AG04450 (cell line): ENCODE data around the gene CAPN8. TPM values are rescaled to one million over a fixed set of nuclear protein-coding genes. Genes with fewer than 3 reads are reported as not detected.

Experiments
- CTCF ChIA-PET: fragments of 300-600, 350-600 bp; formaldehyde crosslinking; extraction: SDS; loops from one replicate; lab custom pipeline; 2022; ENCODE audit warnings: antibody characterized with exemption, inconsistent platforms; lab: Charles Lee
- POLR2A ChIA-PET: fragments of 350-600 bp; formaldehyde crosslinking; extraction: SDS; loops from one replicate; lab custom pipeline; 2021; ENCODE audit warnings: antibody characterized with exemption, inconsistent platforms; lab: Yijun Ruan, JAX
- DNase-seq: peaks from one replicate; pipeline ENCODE4 v3.0.0-alpha.2; 2011; ENCODE audit warnings: low read depth, low spot score
- H3K27ac ChIP-seq: one replicate; pipeline ENCODE4 v1.5.1; 2012; ENCODE audit warnings: low read depth, low read length, control low read depth
- H3K27me3 ChIP-seq: one replicate; pipeline ENCODE4 v1.6.0; 2012; ENCODE audit warnings: low read length; ENCODE audit not compliant: control insufficient read depth, insufficient read depth
- H3K4me3 ChIP-seq: 2 replicates; pipeline ENCODE4 v1.5.1; 2011; ENCODE audit warnings: mild to moderate bottlenecking, low read depth, low read length, control low read depth
- H3K9me3 ChIP-seq: 2 replicates; pipeline ENCODE4 v1.5.1; 2012; ENCODE audit warnings: low read length; ENCODE audit not compliant: control insufficient read depth, insufficient read depth
- CTCF ChIP-seq: IDR thresholded peaks from 2 replicates; pipeline ENCODE4 v1.5.1; 2011; ENCODE audit warnings: low read depth, low read length, control low read depth, inconsistent platforms
- polyA plus RNA-seq: library from polyadenylated mRNA; depleted of rRNA; stranded (reverse); fragments of >200 nt; gene quantifications from 2 replicates; pipeline ENCODE4 v1.2.3, GENCODE V29; 2011

CAPN8 gene
- polyA plus RNA-seq, 1 experiment, result not detected

- POLR2A ChIA-PET, result no interaction called here
- H3K4me3 ChIP-seq, result no peak overlapping the region
- H3K9me3 ChIP-seq, result no peaks in the 10 kb centered on the region
- H3K27me3 ChIP-seq, result peaks cover 20% of the 10 kb centered on the region
- no peak for DNase-seq
- no peak overlapping the region for H3K27ac ChIP-seq
- CTCF ChIA-PET, result interaction anchor here (1.8 kb wide), 1 partner anchor 499 kb away, joined by 7 read pairs; no protein-coding TSS in a partner anchor
- TF ChIP-seq CTCF, result no peak
Measured at GRCh38 chr1:223631956-223632355, 33.5 kb downstream of the CAPN8 start.

GRCh38 chr1:223631473-223631872, 34.0 kb downstream of the CAPN8 start:
- Histone ChIP-seq H3K9me3 (no peaks in the 10 kb centered on the region), H3K27me3 (peaks cover 17% of the 10 kb centered on the region), H3K27ac (no peak overlapping the region), H3K4me3 (no peak overlapping the region)
- no peak for TF ChIP-seq CTCF
- POLR2A ChIA-PET, result no interaction called here
- CTCF ChIA-PET, result interaction anchor here (1.8 kb wide), 1 partner anchor 498 kb away, joined by 7 read pairs; no protein-coding TSS in a partner anchor
- DNase-seq, result no peak

GRCh38 chr1:223629126-223629457, 36.4 kb downstream of the CAPN8 start:
- ChIA-PET POLR2A (no interaction called here), CTCF (interaction anchor here (0.8 to 2.6 kb wide), 4 partner anchors 8 to 500 kb away, joined by 3 to 16 read pairs (median 3); no protein-coding TSS in a partner anchor)
- no peak for TF ChIP-seq CTCF
- Histone ChIP-seq H3K27ac (no peak overlapping the region), H3K27me3 (peaks cover 17% of the 10 kb centered on the region), H3K4me3 (no peak overlapping the region), H3K9me3 (no peaks in the 10 kb centered on the region)
- no peak for DNase-seq

- Histone ChIP-seq H3K27ac (no peak overlapping the region), H3K9me3 (no peaks in the 10 kb centered on the region), H3K27me3 (peaks cover 17% of the 10 kb centered on the region), H3K4me3 (no peak overlapping the region)
- POLR2A ChIA-PET, result no interaction called here
- CTCF ChIA-PET, result interaction anchor here (0.6 to 2.6 kb wide), 5 partner anchors 9 to 920 kb away, joined by 3 to 16 read pairs (median 3); no protein-coding TSS in a partner anchor
- TF ChIP-seq CTCF, result peak; percentile 49
- DNase-seq, result peak; percentile 4
Measured at GRCh38 chr1:223628233-223629125, 37.0 kb downstream of the CAPN8 start.
